ENCODE measurements around the gene CCP110.

GRCh38 chr16:19525385-19525723 is 1.6 kb downstream of the CCP110 start:
- TF ChIP-seq CTCF (IDR thresholded peaks at IDR 0.05 in 8 of 11, conservative IDR thresholded peaks at IDR 0.05 in 3 of 11) = no peak
- no peak for TF ChIP-seq POLR2AphosphoS5 (IDR thresholded peaks at IDR 0.05)
